H9 (cell line): ENCODE measurements around the gene RBBP4. TPM values are rescaled to one million over a fixed set of nuclear protein-coding genes. Genes with fewer than 3 reads are reported as not detected.

Experiments used
- DNase-seq: peaks from one replicate; pipeline ENCODE4 v3.0.0-alpha.2; 2017
- H2AFZ ChIP-seq: one replicate; pipeline ENCODE4 v1.6.1; 2013; ENCODE audit warnings: mild to moderate bottlenecking, low read length, control low read depth, moderate library complexity
- H2AK5ac ChIP-seq: 2 replicates; pipeline ENCODE4 v1.6.1; 2013; ENCODE audit warnings: low read length, control low read depth, mixed read lengths; ENCODE audit not compliant: insufficient read length
- H2BK120ac ChIP-seq: one replicate; pipeline ENCODE4 v1.6.1; 2013; ENCODE audit warnings: low read depth, mild to moderate bottlenecking, low read length, control low read depth, inconsistent platforms; ENCODE audit not compliant: poor library complexity, severe bottlenecking
- H2BK12ac ChIP-seq: 2 replicates; pipeline ENCODE4 v1.6.1; 2013; ENCODE audit warnings: low read length, control low read depth, mixed read lengths, low read depth; ENCODE audit not compliant: insufficient read length
- H2BK15ac ChIP-seq: 2 replicates; pipeline ENCODE4 v1.6.1; 2013; ENCODE audit warnings: low read depth, low read length, control low read depth
- H2BK20ac ChIP-seq: one replicate; pipeline ENCODE4 v1.6.1; 2013; ENCODE audit warnings: low read depth, mild to moderate bottlenecking, low read length, control low read depth, inconsistent platforms; ENCODE audit not compliant: poor library complexity, severe bottlenecking
- H2BK5ac ChIP-seq: 2 replicates; pipeline ENCODE4 v1.6.1; 2013; ENCODE audit warnings: low read length, control low read depth, mixed read lengths; ENCODE audit not compliant: insufficient read length
- H3K14ac ChIP-seq: 2 replicates; pipeline ENCODE4 v1.6.1; 2013; ENCODE audit warnings: low read length, control low read depth; ENCODE audit not compliant: insufficient read depth
- H3K18ac ChIP-seq: 2 replicates; pipeline ENCODE4 v1.6.1; 2013; ENCODE audit warnings: low read depth, mild to moderate bottlenecking, mixed read lengths, low read length, control low read depth; ENCODE audit not compliant: insufficient read length
- H3K23ac ChIP-seq: 2 replicates; pipeline ENCODE4 v1.6.1; 2013; ENCODE audit warnings: low read length, control low read depth, mixed read lengths, low read depth; ENCODE audit not compliant: insufficient read length
- H3K23me2 ChIP-seq: 2 replicates; pipeline ENCODE4 v1.6.1; 2013; ENCODE audit warnings: low read depth, mild to moderate bottlenecking, mixed read lengths, low read length, control low read depth; ENCODE audit not compliant: insufficient read length, poor library complexity, severe bottlenecking
- H3K27ac ChIP-seq: 2 replicates; pipeline ENCODE4 v1.5.1; 2013; ENCODE audit warnings: low read length, control low read depth, mixed read lengths, low read depth; ENCODE audit not compliant: insufficient read length
- H3K27me3 ChIP-seq: 2 replicates; pipeline ENCODE4 v1.6.1; 2013; ENCODE audit warnings: low read length, control low read depth, inconsistent platforms; ENCODE audit not compliant: insufficient read depth
- H3K4ac ChIP-seq: 2 replicates; pipeline ENCODE4 v1.6.1; 2013; ENCODE audit warnings: low read depth, mild to moderate bottlenecking, control low read depth, inconsistent platforms, low read length, moderate library complexity
- H3K4me1 ChIP-seq: 2 replicates; pipeline ENCODE4 v1.6.1; 2013; ENCODE audit warnings: low read length, control low read depth, inconsistent platforms; ENCODE audit not compliant: insufficient read depth
- H3K4me2 ChIP-seq: 2 replicates; pipeline ENCODE4 v1.6.1; 2013; ENCODE audit warnings: low read length, control low read depth, mixed read lengths; ENCODE audit not compliant: insufficient read length, insufficient read depth
- H3K56ac ChIP-seq: 2 replicates; pipeline ENCODE4 v1.6.1; 2013; ENCODE audit warnings: low read depth, mild to moderate bottlenecking, mixed read lengths, low read length, control low read depth; ENCODE audit not compliant: insufficient read length
- H3K79me1 ChIP-seq: 2 replicates; pipeline ENCODE4 v1.6.1; 2013; ENCODE audit warnings: low read depth, mild to moderate bottlenecking, moderate library complexity, low read length, control low read depth, inconsistent platforms; ENCODE audit not compliant: insufficient read depth, poor library complexity, severe bottlenecking
- H3K79me2 ChIP-seq: 2 replicates; pipeline ENCODE4 v1.6.1; 2013; ENCODE audit warnings: low read length, control low read depth, inconsistent platforms; ENCODE audit not compliant: insufficient read depth
- H3K9ac ChIP-seq: 2 replicates; pipeline ENCODE4 v1.6.1; 2013; ENCODE audit warnings: low read length, control low read depth, mixed read lengths; ENCODE audit not compliant: insufficient read length; ENCODE audit errors: extremely low read depth
- H3K9me3 ChIP-seq: one replicate; pipeline ENCODE4 v1.6.1; 2013; ENCODE audit warnings: low read depth, low read length, inconsistent platforms; ENCODE audit not compliant: control insufficient read depth
- H3T11ph ChIP-seq: one replicate; pipeline ENCODE4 v1.6.1; 2013; ENCODE audit warnings: mild to moderate bottlenecking, low read length, control low read depth, inconsistent platforms
- H4K20me1 ChIP-seq: one replicate; pipeline ENCODE4 v1.6.1; 2013; ENCODE audit not compliant: control insufficient read depth, insufficient read length, insufficient read depth
- H4K5ac ChIP-seq: 2 replicates; pipeline ENCODE4 v1.6.1; 2013; ENCODE audit warnings: low read depth, mild to moderate bottlenecking, mixed read lengths, low read length, control low read depth; ENCODE audit not compliant: insufficient read length
- H4K8ac ChIP-seq: replicated peaks from 2 replicates; pipeline ENCODE4 v1.6.1; 2013; ENCODE audit warnings: low read length, control low read depth, mixed read lengths, low read depth; ENCODE audit not compliant: insufficient read length
- H4K91ac ChIP-seq: 2 replicates; pipeline ENCODE4 v1.6.1; 2013; ENCODE audit warnings: low read depth, mild to moderate bottlenecking, moderate library complexity, mixed read lengths, low read length, control low read depth; ENCODE audit not compliant: insufficient read length
- H3K27ac Mint-ChIP-seq, 3 experiments: 2 replicates in 2 of 3; 3 replicates in 1 of 3; pipeline ENCODE4 v1.8.0; 2020 to 2021; ENCODE audit warnings: mixed read lengths in 3 of 3, mild to moderate bottlenecking in 1 of 3, moderate library complexity in 1 of 3
- H3K27me3 Mint-ChIP-seq: 2 replicates; pipeline ENCODE4 v1.8.0; 2021; ENCODE audit warnings: low read depth, mild to moderate bottlenecking, moderate library complexity, mixed read lengths
- H3K36me3 Mint-ChIP-seq, 3 experiments: 2 replicates in 2 of 3; 3 replicates in 1 of 3; pipeline ENCODE4 v1.8.0; 2020 to 2021; ENCODE audit warnings: low read depth in 3 of 3, mixed read lengths in 3 of 3; ENCODE audit not compliant: insufficient read depth in 1 of 3
- H3K4me1 Mint-ChIP-seq, 2 experiments: 2 replicates each; pipeline ENCODE4 v1.8.0; 2020; ENCODE audit warnings: mixed read lengths in 2 of 2
- H3K4me3 Mint-ChIP-seq, 2 experiments: 2 replicates in 1 of 2; 3 replicates in 1 of 2; pipeline ENCODE4 v1.8.0; 2020 to 2021; ENCODE audit warnings: mild to moderate bottlenecking in 2 of 2, mixed read lengths in 2 of 2, moderate library complexity in 1 of 2
- H3K9me3 Mint-ChIP-seq, 2 experiments: 2 replicates in 1 of 2; 3 replicates in 1 of 2; pipeline ENCODE4 v1.8.0; 2020; ENCODE audit warnings: mild to moderate bottlenecking in 2 of 2, mixed read lengths in 2 of 2, moderate library complexity in 1 of 2
- WGBS: extraction: QIAGEN DNeasy Blood & Tissue Kit; methylation state at CpG from one replicate; pipeline ENCODE4 v1.1.7; 2013; ENCODE audit warnings: missing lambda C conversion rate, low lambda C conversion rate, mixed read lengths; ENCODE audit not compliant: insufficient read length; ENCODE audit errors: extremely low coverage; 5-methylcytosine and 5-hydroxymethylcytosine counted together
- total RNA-seq: library from RNA; stranded (reverse); gene quantifications from 2 replicates; pipeline ENCODE4 v1.2.1, GENCODE V29; 2021
- TF ChIP-seq, protein P1 (sequence below): fragments of 200-600 bp; sonication (generic); conservative IDR thresholded peaks from 3 replicates; pipeline ENCODE4 v1.8.0; 2021; ENCODE audit warnings: antibody characterized with exemption, mild to moderate bottlenecking

RBBP4 gene
- total RNA-seq, 1 experiment from 2014 or later: 416 TPM

DNA sequence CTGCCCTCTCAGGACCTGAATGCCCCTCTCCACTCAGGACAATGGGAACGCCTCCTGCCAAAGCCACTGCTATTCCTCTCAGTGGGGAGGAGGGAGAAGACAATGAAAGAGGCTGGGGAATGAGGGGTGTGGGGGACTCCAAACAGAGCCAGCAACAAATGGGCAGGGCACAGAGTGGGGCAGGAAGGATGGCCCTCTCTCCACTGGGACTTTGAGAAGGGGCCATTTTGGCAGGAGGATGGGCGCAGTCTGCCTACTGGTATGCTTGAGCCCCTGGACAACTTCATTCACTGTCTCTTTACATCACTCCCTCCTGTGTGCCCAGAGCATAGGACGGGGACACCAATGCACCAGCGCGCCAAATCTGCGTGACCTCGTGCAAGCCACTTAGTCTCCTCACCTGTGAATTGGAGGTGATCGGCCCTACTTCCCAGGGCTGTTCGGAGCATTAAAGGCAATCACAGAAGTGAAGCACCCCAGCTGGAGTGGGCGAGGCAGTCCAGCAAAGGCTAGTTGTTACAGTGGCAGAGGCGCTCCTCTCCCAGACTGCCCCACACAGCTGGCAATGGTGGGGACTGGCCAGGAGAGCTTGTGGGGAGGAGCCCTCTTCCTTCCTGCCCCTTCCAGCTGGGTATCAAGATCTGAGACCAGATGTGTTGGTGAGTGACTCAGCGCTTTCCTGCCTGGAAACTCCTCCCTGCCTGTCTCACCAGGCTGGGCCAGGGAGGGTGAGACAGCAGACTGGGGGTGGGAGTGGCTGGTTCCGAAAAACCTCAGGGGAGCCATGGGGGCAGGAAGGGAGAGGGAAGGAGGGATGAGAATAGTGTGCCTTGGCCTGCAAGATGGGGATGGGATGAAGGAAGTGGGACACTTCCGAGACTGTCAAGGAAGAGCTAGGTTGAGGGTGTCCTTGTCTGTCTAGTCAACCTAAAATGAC lies 73.9 kb downstream of the RBBP4 start:
- H3K14ac ChIP-seq: peak overlapping the region; percentile 54; the same call in 1 of the 2 replicates
- peak overlapping the region; percentile 25 for H4K91ac ChIP-seq
- peaks cover 15 to 16% of the 10 kb centered on the region in 2 experiments for H3K4me1 Mint-ChIP-seq
- H3K27me3 ChIP-seq: no peaks in the 10 kb centered on the region
- H3K79me1 ChIP-seq: no peaks in the 10 kb centered on the region
- H3K9me3 ChIP-seq: no peaks in the 10 kb centered on the region
- H3K9ac ChIP-seq: no peak overlapping the region
- H3K4me3 Mint-ChIP-seq: peak overlapping the region; percentile 7 to 46; a peak in 2 of 5 replicates
- H2BK120ac ChIP-seq: no peak overlapping the region
- no peaks in the 10 kb centered on the region; the same call in 1 of the 2 replicates for H3K4me1 ChIP-seq
- no peaks in the 10 kb centered on the region for H4K20me1 ChIP-seq
- no peak overlapping the region for H3K4ac ChIP-seq
- H3K4me2 ChIP-seq: no peak overlapping the region
- no peak overlapping the region for H2AFZ ChIP-seq
- TF ChIP-seq, protein P1, sequence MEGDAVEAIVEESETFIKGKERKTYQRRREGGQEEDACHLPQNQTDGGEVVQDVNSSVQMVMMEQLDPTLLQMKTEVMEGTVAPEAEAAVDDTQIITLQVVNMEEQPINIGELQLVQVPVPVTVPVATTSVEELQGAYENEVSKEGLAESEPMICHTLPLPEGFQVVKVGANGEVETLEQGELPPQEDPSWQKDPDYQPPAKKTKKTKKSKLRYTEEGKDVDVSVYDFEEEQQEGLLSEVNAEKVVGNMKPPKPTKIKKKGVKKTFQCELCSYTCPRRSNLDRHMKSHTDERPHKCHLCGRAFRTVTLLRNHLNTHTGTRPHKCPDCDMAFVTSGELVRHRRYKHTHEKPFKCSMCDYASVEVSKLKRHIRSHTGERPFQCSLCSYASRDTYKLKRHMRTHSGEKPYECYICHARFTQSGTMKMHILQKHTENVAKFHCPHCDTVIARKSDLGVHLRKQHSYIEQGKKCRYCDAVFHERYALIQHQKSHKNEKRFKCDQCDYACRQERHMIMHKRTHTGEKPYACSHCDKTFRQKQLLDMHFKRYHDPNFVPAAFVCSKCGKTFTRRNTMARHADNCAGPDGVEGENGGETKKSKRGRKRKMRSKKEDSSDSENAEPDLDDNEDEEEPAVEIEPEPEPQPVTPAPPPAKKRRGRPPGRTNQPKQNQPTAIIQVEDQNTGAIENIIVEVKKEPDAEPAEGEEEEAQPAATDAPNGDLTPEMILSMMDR: no peak
- peak overlapping the region; percentile 23 for H3K18ac ChIP-seq
- no peak overlapping the region for H3K27ac ChIP-seq
- H2AK5ac ChIP-seq: no peak overlapping the region
- H2BK12ac ChIP-seq: no peak overlapping the region
- H3K23me2 ChIP-seq: no peaks in the 10 kb centered on the region
- no peak overlapping the region for H4K5ac ChIP-seq
- H3K79me2 ChIP-seq: no peaks in the 10 kb centered on the region
- WGBS: no CpG with 5 or more reads among the region's 14 CpGs
- H2BK15ac ChIP-seq: no peak overlapping the region
- no peak overlapping the region for H4K8ac ChIP-seq
- H3K27ac Mint-ChIP-seq: peak overlapping the region; percentile 45 to 92 (median 56); a peak in 4 of 7 replicates
- no peaks in the 10 kb centered on the region for H3K9me3 Mint-ChIP-seq
- peaks cover 15% of the 10 kb centered on the region for H3K27me3 Mint-ChIP-seq
- no peaks in the 10 kb centered on the region for H3K36me3 Mint-ChIP-seq
- H3K23ac ChIP-seq: no peak overlapping the region
- H3K56ac ChIP-seq: no peak overlapping the region
- DNase-seq: peak; percentile 85
- no peak overlapping the region for H2BK20ac ChIP-seq
- H2BK5ac ChIP-seq: no peak overlapping the region
- H3T11ph ChIP-seq: no peak overlapping the region
